Activated CD4-positive, alpha-beta T cell treated with anti-CD3 and anti-CD28 coated beads, Interleukin-2, amount 10 ng/mL, durations not matched to agents 24 days and 14 days (primary cell): Measurements from ENCODE around the gene PRX. TPM values are rescaled to one million over a fixed set of nuclear protein-coding genes. Genes with fewer than 3 reads are reported as not detected.
"Not testable (repeated sequence)": the region's sequence is repeated elsewhere in the genome, so short reads cannot be mapped to it uniquely, and the experiment has no call there.

ENCODE experiments used
- DNase-seq: peaks from one replicate; pipeline ENCODE4 v3.0.0; 2022
- H3K27ac Mint-ChIP-seq: one replicate; pipeline ENCODE4 v1.8.0; 2022; ENCODE audit warnings: mild to moderate bottlenecking, mixed read lengths
- H3K27me3 Mint-ChIP-seq: one replicate; pipeline ENCODE4 v1.8.0; 2022; ENCODE audit warnings: mixed read lengths
- H3K36me3 Mint-ChIP-seq: one replicate; pipeline ENCODE4 v1.8.0; 2022; ENCODE audit warnings: low read depth, mild to moderate bottlenecking, mixed read lengths
- H3K4me1 Mint-ChIP-seq: one replicate; pipeline ENCODE4 v1.8.0; 2021; ENCODE audit warnings: mixed read lengths
- H3K4me3 Mint-ChIP-seq: one replicate; pipeline ENCODE4 v1.8.0; 2022; ENCODE audit warnings: mild to moderate bottlenecking, moderate library complexity, mixed read lengths
- H3K9me3 Mint-ChIP-seq: one replicate; pipeline ENCODE4 v1.8.0; 2021; ENCODE audit warnings: mixed read lengths
- intact Hi-C: fragments of 100-400 bp; cut with micrococcal nuclease; formaldehyde crosslinking; loops from one replicate; pipeline ENCODE4 v1.15.1; 2023
- total RNA-seq: library from RNA; stranded (reverse); gene quantifications from 2 replicates; pipeline ENCODE4 v1.2.3, GENCODE V29; 2022

The PRX gene
- total RNA-seq, 1 donor from 2014 or later: 0.84 TPM

DNA sequence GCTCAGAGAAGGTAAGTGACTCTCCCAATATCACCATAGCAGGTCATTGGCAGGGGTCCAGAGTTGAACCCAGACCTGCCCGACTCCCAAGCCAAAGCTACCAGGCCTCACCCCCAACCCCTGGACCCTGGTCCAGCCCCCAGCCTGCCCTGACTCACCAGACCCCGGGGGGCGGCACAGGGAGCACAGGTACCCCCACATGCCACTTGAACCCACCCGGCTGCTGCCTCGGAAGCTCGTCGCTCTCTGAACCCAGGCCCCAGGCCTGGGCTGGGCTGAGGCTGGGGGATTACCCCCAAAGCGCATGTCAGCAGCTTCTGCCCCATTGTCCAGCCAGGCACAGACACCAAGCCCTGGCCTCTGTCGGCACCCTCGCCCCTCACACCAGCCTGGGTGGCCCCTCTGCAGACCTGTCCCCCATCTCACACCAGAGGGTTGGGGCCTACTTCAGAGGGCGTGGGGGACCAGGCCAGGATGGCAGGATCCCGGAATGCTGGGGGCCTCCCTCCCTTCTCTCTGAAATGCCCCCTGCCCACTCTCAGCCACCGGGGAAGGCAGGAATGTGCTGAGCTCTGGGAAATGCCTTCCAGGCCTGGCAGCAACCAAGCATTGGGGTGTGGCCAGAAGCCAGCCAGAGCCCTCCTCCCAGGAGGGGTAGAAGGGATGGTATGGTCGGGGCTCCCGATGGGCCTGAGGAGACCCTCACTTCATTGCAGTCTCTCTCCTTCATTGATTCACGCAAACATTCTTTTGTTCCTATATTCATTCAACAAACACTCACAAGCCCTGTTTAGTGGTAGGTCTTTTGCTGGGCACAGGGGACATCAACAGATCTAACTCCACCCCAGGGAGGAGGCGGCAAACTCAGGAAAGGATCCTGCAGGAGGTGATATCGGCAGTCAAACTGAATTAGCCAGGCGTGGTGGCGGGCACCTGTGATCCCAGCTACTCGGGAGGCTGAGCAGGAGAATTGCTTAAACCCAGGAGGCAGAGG, 1.7 kb upstream of the PRX start:
- Mint-ChIP-seq H3K9me3 (no peaks in the 10 kb centered on the region), H3K4me1 (peaks cover 30% of the 10 kb centered on the region), H3K27ac (no peak overlapping the region), H3K27me3 (no peaks in the 10 kb centered on the region), H3K4me3 (no peak overlapping the region), H3K36me3 (no peaks in the 10 kb centered on the region)
- intact Hi-C loops: no loop called here
- no peak for DNase-seq

DNA sequence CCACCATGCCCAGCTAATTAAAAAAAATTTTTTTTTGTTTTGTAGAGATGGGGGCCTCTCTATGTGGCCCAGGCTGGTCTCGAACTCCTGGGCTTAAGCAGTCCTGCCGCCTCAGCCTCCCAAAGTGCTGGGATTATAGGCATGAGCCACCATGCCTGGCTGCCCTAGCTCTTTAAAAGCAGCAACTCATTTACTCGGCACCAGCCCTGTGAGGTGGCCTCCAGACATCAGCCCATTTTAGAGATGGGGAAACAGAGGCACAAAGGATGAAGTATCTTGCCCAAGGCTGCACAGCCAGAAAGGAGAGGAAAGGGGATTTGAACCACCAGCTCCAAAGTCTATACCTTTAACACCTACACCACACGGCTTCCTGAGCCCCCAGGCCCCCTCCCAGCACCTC, 312 bp downstream of the PRX start:
- intact Hi-C loops: no loop called here
- no peak overlapping the region for H3K27ac Mint-ChIP-seq
- no peak overlapping the region for H3K4me3 Mint-ChIP-seq
- H3K9me3 Mint-ChIP-seq: no peaks in the 10 kb centered on the region
- DNase-seq: no peak
- H3K27me3 Mint-ChIP-seq: no peaks in the 10 kb centered on the region
- H3K4me1 Mint-ChIP-seq: peaks cover 19% of the 10 kb centered on the region
- no peaks in the 10 kb centered on the region for H3K36me3 Mint-ChIP-seq

DNA sequence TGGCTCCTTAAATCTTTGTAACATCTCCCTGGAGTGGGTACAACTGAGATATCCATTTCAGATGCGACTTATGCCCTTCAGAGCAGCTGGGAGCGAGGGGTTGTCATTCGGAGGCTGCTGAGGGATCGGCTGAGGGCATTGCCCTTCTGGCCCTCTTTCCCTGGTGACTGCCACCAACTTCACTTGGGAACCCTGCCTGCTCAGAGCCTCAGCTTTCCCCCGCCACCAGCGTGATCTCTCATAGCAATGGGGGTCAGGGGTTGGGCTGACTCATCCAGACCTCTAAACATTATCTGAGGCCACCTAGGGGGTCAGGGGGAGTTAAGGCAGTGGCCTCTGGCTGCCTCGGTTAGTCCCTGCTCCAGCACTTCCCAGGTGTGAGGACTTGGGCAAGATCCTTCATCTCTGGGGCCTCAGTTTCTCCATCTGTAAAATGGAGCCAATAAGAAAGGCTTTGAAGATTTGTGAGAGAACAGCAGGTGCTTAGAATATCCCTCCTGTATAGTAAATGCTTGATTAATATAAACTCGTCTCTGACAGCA, 1.1 kb downstream of the PRX start:
- H3K27me3 Mint-ChIP-seq: no peaks in the 10 kb centered on the region
- intact Hi-C loops: no loop called here

GRCh38 chr19:40411125-40411842, 1.9 kb downstream of the PRX start:
- Mint-ChIP-seq H3K36me3 (no peaks in the 10 kb centered on the region), H3K27ac (no peak overlapping the region), H3K4me1 (peaks cover 13% of the 10 kb centered on the region), H3K27me3 (no peaks in the 10 kb centered on the region), H3K4me3 (no peak overlapping the region), H3K9me3 (no peaks in the 10 kb centered on the region)
- no peak for DNase-seq
- intact Hi-C loops: no loop called here

More for the DNA sequence above, 1.1 kb downstream of the PRX start:
- H3K4me1 Mint-ChIP-seq: peaks cover 17% of the 10 kb centered on the region
- H3K36me3 Mint-ChIP-seq: no peaks in the 10 kb centered on the region
- DNase-seq: no peak
- H3K4me3 Mint-ChIP-seq: no peak overlapping the region
- no peak overlapping the region for H3K27ac Mint-ChIP-seq
- no peaks in the 10 kb centered on the region for H3K9me3 Mint-ChIP-seq

GRCh38 chr19:40410030-40410389, 3.2 kb downstream of the PRX start:
- Mint-ChIP-seq H3K4me1 (peaks cover 10% of the 10 kb centered on the region), H3K4me3 (no peak overlapping the region), H3K27me3 (no peaks in the 10 kb centered on the region), H3K36me3 (no peaks in the 10 kb centered on the region), H3K27ac (no peak overlapping the region), H3K9me3 (no peaks in the 10 kb centered on the region)
- DNase-seq: no peak
- intact Hi-C loops: no loop called here

GRCh38 chr19:40408598-40408925, 4.6 kb downstream of the PRX start:
- H3K27me3 Mint-ChIP-seq, intact Hi-C loops, H3K27ac Mint-ChIP-seq, H3K36me3 Mint-ChIP-seq, H3K9me3 Mint-ChIP-seq, H3K4me3 Mint-ChIP-seq, DNase-seq: not testable (repeated sequence)
- H3K4me1 Mint-ChIP-seq: peaks cover 14% of the 10 kb centered on the region

DNA sequence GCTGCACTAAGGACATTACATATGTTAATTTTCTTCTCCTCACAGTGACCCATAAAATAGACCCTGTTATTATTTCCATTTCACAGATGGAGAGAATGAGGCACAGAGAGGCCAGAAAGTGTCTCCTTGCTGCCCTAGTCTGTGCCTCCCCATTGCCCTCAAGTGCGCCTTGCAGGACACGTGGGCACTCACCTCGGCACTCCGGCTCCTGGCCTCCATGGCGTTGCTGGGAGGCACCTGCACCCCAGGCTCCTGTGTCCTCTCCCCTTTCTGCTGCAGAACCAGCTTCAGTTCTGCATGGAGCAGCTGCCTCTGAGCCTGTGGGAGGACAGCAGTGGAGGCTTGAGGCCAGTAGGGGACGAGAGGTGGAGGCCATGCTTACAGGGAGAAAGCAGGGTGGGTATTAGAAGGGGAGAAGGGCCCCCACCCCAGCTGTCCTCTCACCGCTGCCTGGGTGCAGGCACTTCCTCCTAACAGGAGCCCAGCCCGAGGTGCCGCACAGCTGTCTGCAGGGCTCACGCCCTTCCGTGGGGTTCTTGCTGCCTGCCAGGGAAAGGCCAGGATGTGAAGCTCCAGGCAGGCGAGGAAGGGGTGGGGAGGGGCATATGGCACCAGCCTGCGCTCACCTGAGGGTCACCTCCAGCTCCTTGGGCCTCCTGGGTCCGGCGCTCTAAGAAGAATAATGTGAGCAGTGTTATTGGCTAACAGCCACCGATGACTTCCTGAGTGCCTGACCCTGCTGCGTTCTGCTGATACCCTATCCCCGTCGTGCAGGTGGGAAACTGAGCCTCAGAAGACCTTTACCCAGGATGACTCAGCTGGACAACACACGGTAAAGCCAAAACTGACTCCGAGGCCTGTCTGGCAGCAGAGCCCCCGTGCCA, 5.2 kb downstream of the PRX start:
- no peak overlapping the region for H3K27ac Mint-ChIP-seq
- H3K4me1 Mint-ChIP-seq: peaks cover 16% of the 10 kb centered on the region
- intact Hi-C loops: no loop called here
- DNase-seq: no peak
- H3K4me3 Mint-ChIP-seq: no peak overlapping the region
- H3K36me3 Mint-ChIP-seq: no peaks in the 10 kb centered on the region
- no peaks in the 10 kb centered on the region for H3K27me3 Mint-ChIP-seq
- H3K9me3 Mint-ChIP-seq: no peaks in the 10 kb centered on the region

- Mint-ChIP-seq H3K9me3 (no peaks in the 10 kb centered on the region), H3K27ac (peak overlapping the region; percentile 80), H3K4me1 (peaks cover 23% of the 10 kb centered on the region), H3K27me3 (peaks cover 3% of the 10 kb centered on the region), H3K36me3 (no peaks in the 10 kb centered on the region), H3K4me3 (peak overlapping the region; percentile 88)
- peak; percentile 95 for DNase-seq
- intact Hi-C loops: no loop called here
Observed at GRCh38 chr19:40403262-40403984, 9.8 kb downstream of the PRX start.

- H3K27me3 Mint-ChIP-seq: peaks cover 3% of the 10 kb centered on the region
- DNase-seq: no peak
- H3K4me1 Mint-ChIP-seq: peaks cover 16% of the 10 kb centered on the region
- no peaks in the 10 kb centered on the region for H3K36me3 Mint-ChIP-seq
- H3K4me3 Mint-ChIP-seq: no peak overlapping the region
- no peak overlapping the region for H3K27ac Mint-ChIP-seq
- intact Hi-C loops: no loop called here
- H3K9me3 Mint-ChIP-seq: no peaks in the 10 kb centered on the region
Observed at GRCh38 chr19:40400559-40400958, 12.6 kb downstream of the PRX start.

- Mint-ChIP-seq H3K36me3 (no peaks in the 10 kb centered on the region), H3K9me3 (no peaks in the 10 kb centered on the region), H3K27me3 (peaks cover 3% of the 10 kb centered on the region), H3K4me1 (peaks cover 11% of the 10 kb centered on the region), H3K4me3 (peak overlapping the region; percentile 26), H3K27ac (no peak overlapping the region)
- peak; percentile 86 for DNase-seq
- intact Hi-C loops: no loop called here
Observed at GRCh38 chr19:40398417-40399131, 14.6 kb downstream of the PRX start.

- Mint-ChIP-seq H3K9me3 (no peaks in the 10 kb centered on the region), H3K4me3 (no peak overlapping the region), H3K27me3 (peaks cover 3% of the 10 kb centered on the region), H3K36me3 (no peaks in the 10 kb centered on the region), H3K27ac (no peak overlapping the region), H3K4me1 (peaks cover 6% of the 10 kb centered on the region)
- DNase-seq: no peak
- intact Hi-C loops: no loop called here
Observed at GRCh38 chr19:40397568-40397906, 15.6 kb downstream of the PRX start.

- no peak overlapping the region for H3K27ac Mint-ChIP-seq
- no peaks in the 10 kb centered on the region for H3K9me3 Mint-ChIP-seq
- intact Hi-C loops: no loop called here
- peaks cover 3% of the 10 kb centered on the region for H3K27me3 Mint-ChIP-seq
- DNase-seq: no peak
- no peak overlapping the region for H3K4me3 Mint-ChIP-seq
- H3K36me3 Mint-ChIP-seq: no peaks in the 10 kb centered on the region
- H3K4me1 Mint-ChIP-seq: peaks cover 6% of the 10 kb centered on the region
Observed at GRCh38 chr19:40396886-40397567, 16.2 kb downstream of the PRX start.
